K562 (cell line): Measurements from ENCODE around the gene PEX6. TPM values are rescaled to one million over a fixed set of nuclear protein-coding genes. Genes with fewer than 3 reads are reported as not detected.

ENCODE experiments used
- ATAC-seq: fragments of 200-7000 bp; cut with Tn5 transposase; 3 replicates; pipeline ENCODE4 v1.9.1; 2020; ENCODE audit warnings: moderate library complexity
- BruUV-seq: library from RNA; stranded (reverse); fragments of 400-500 nt; replicated peaks from 2 replicates; lab custom pipeline; 2021; lab: Mats Ljungman, UMichigan
- CTCF ChIA-PET: fragments of 300-600 bp; formaldehyde crosslinking; extraction: SDS; loops from one replicate; lab custom pipeline; 2021; ENCODE audit warnings: low intra/inter-chr PET ratio; lab: Yijun Ruan, JAX
- POLR2A ChIA-PET: fragments of 300-600, 350-650 bp; sonication (Branson Sonifier 250); formaldehyde crosslinking; extraction: SDS; loops from one replicate; lab custom pipeline; 2021; ENCODE audit warnings: antibody characterized with exemption, inconsistent platforms; lab: Yijun Ruan, JAX
- DNase-seq, 4 experiments: peaks; one replicate each; pipeline versions ENCODE4 v3.0.0 to v3.0.0-alpha.2; 2011 to 2018; ENCODE audit warnings: low spot score in 3 of 4, mixed read lengths in 3 of 4; ENCODE audit errors: extremely low read depth in 1 of 4
- FAIRE-seq: peaks from 2 replicates; lab custom pipeline; 2011; peaks lifted over from hg19 to GRCh38; lab: Jason Lieb, UNC
- H2AFZ ChIP-seq: 2 replicates; pipeline ENCODE4 v1.6.0; 2011; ENCODE audit warnings: low read depth, low read length, control low read depth, inconsistent platforms
- H3K27ac ChIP-seq: fragments of 200-600 bp; 3 replicates; pipeline ENCODE4 v1.8.0; 2011; ENCODE audit warnings: low read depth, mild to moderate bottlenecking, control low read depth, inconsistent platforms, low read length, moderate library complexity, mixed read lengths; ENCODE audit errors: extremely low read depth
- H3K27me3 ChIP-seq, 2 experiments: fragments of 300-600 bp in 1 of 2; 2 replicates in 1 of 2; 3 replicates in 1 of 2; pipeline versions ENCODE4 v1.6.0 to v1.8.0; 2011; ENCODE audit warnings: inconsistent platforms in 2 of 2, low read length in 2 of 2, mild to moderate bottlenecking in 1 of 2, mixed read lengths in 1 of 2, moderate library complexity in 1 of 2; ENCODE audit not compliant: control insufficient read depth in 2 of 2, insufficient read depth in 2 of 2
- H3K36me3 ChIP-seq: fragments of 300-600 bp; 3 replicates; pipeline ENCODE4 v1.8.0; 2011; ENCODE audit warnings: mild to moderate bottlenecking, low read length, inconsistent platforms; ENCODE audit not compliant: control insufficient read depth, insufficient read depth
- H3K4me1 ChIP-seq, 2 experiments: fragments of 200-600 bp in 1 of 2; replicated peaks in 1 of 2; 2 replicates in 1 of 2; 3 replicates in 1 of 2; pipeline versions ENCODE4 v1.5.1 to v1.8.0; 2011; ENCODE audit warnings: inconsistent platforms in 2 of 2, low read length in 2 of 2, mild to moderate bottlenecking in 1 of 2, mixed read lengths in 1 of 2, moderate library complexity in 1 of 2; ENCODE audit not compliant: control insufficient read depth in 2 of 2, insufficient read depth in 2 of 2
- H3K4me2 ChIP-seq: 2 replicates; pipeline ENCODE4 v1.6.1; 2011; ENCODE audit warnings: low read length, control low read depth, inconsistent platforms, mixed read lengths; ENCODE audit not compliant: insufficient read depth
- H3K4me3 ChIP-seq: fragments of 200-600 bp; sonication (generic), shearing (Covaris generic); 2 replicates; pipeline ENCODE4 v1.5.1; 2016; ENCODE audit warnings: control low read depth, inconsistent platforms
- H3K79me2 ChIP-seq: fragments of 200-600 bp; 3 replicates; pipeline ENCODE4 v1.8.0; 2011; ENCODE audit warnings: low read length, inconsistent platforms; ENCODE audit not compliant: control insufficient read depth, insufficient read depth
- H3K9ac ChIP-seq, 2 experiments: 2 replicates each; pipeline versions ENCODE4 v1.6.0 to v1.6.1; 2011; ENCODE audit warnings: low read depth in 2 of 2, low read length in 2 of 2, control low read depth in 1 of 2, inconsistent platforms in 1 of 2, mild to moderate bottlenecking in 1 of 2, mixed read lengths in 1 of 2; ENCODE audit not compliant: insufficient read depth in 1 of 2
- H3K9me1 ChIP-seq: one replicate; pipeline ENCODE4 v1.6.0; 2011; ENCODE audit warnings: inconsistent platforms, mild to moderate bottlenecking, low read length, moderate library complexity; ENCODE audit not compliant: control insufficient read depth, insufficient read depth
- H3K9me3 ChIP-seq: replicated peaks from 2 replicates; pipeline ENCODE4 v1.5.1; 2011; ENCODE audit warnings: low read depth, low read length, inconsistent platforms; ENCODE audit not compliant: control insufficient read depth, insufficient read depth
- H4K20me1 ChIP-seq: replicated peaks from 2 replicates; pipeline ENCODE4 v1.6.1; 2011; ENCODE audit warnings: low read length, inconsistent platforms, mixed read lengths; ENCODE audit not compliant: control insufficient read depth, insufficient read depth
- ADNP ChIP-seq: fragments of 200-800 bp; sonication (Bioruptor generic); IDR thresholded peaks from 2 replicates; pipeline ENCODE4 v1.6.1; 2016; ENCODE audit warnings: missing genetic modification characterization, missing compliant biosample characterization
- C11orf30 ChIP-seq: fragments of 450-650 bp; IDR thresholded peaks from 2 replicates; pipeline ENCODE4 v1.6.1; 2016; ENCODE audit warnings: low read depth, mild to moderate bottlenecking
- CBX2 ChIP-seq: fragments of 200-600 bp; sonication (generic); IDR thresholded peaks from one replicate; pipeline ENCODE4 v1.6.1; 2012; ENCODE audit warnings: mild to moderate bottlenecking, low read length, inconsistent platforms; ENCODE audit not compliant: insufficient read depth, poor library complexity, severe bottlenecking
- CEBPG ChIP-seq, 3 experiments: fragments of 200-800 bp in 1 of 3; sonication (Bioruptor generic) in 1 of 3; sonication (generic) in 1 of 3; formaldehyde crosslinking in 1 of 3; IDR thresholded peaks in 2 of 3; conservative IDR thresholded peaks in 1 of 3; 2 replicates each; pipeline versions ENCODE4 v1.6.1 to v1.8.0; 2016 to 2022; ENCODE audit warnings: missing compliant biosample characterization in 2 of 3, missing genetic modification characterization in 2 of 3, mild to moderate bottlenecking in 1 of 3, missing genetic modification reagents in 1 of 3
- PRDM10 ChIP-seq: fragments of 450-650 bp; IDR thresholded peaks from 2 replicates; pipeline ENCODE4 v1.6.1; 2018; ENCODE audit not compliant: partially characterized antibody
- RBM25 ChIP-seq: fragments of 200-400 bp; formaldehyde crosslinking; IDR thresholded peaks from 2 replicates; pipeline ENCODE4 v1.6.1; 2018; ENCODE audit warnings: low read length, low read depth, moderate library complexity; ENCODE audit not compliant: severe bottlenecking
- RCOR1 ChIP-seq, 2 experiments: IDR thresholded peaks; 2 replicates each; pipeline ENCODE4 v1.6.1; 2012; ENCODE audit warnings: low read depth in 2 of 2, low read length in 2 of 2, borderline replicate concordance in 1 of 2, improper control_type of control experiment in 1 of 2
- SREBF1 ChIP-seq: fragments of 150-350 bp; IDR thresholded peaks from 2 replicates; pipeline ENCODE4 v1.6.1; 2014; ENCODE audit warnings: antibody characterized with exemption, low read depth, low read length, borderline replicate concordance
- ZNF518B ChIP-seq: fragments of 250-450 bp; sonication (Bioruptor Pico); IDR thresholded peaks from 2 replicates; pipeline ENCODE4 v1.5.0; 2021; ENCODE audit warnings: mild to moderate bottlenecking, moderate library complexity
- ZNF589 ChIP-seq: fragments of 200-800 bp; sonication (Bioruptor generic); IDR thresholded peaks from 2 replicates; pipeline ENCODE4 v1.6.1; 2016; ENCODE audit warnings: low read depth, missing genetic modification characterization, missing compliant biosample characterization
- WGBS: fragments of 100-300 bp; shearing (Covaris generic); methylation state at CpG from one replicate; pipeline ENCODE4 v1.1.6; 2016; ENCODE audit warnings: low coverage, mixed read lengths; ENCODE audit not compliant: insufficient coverage; ENCODE audit errors: missing lambda C conversion rate; 5-methylcytosine and 5-hydroxymethylcytosine counted together
- in situ Hi-C: fragments of 300-500 bp; cut with MboI; formaldehyde crosslinking; loops from 4 replicates; pipeline ENCODE4 v1.15.0; 2018; ENCODE audit warnings: inconsistent platforms, mixed read lengths
- intact Hi-C: fragments of 100-400 bp; cut with micrococcal nuclease; formaldehyde crosslinking; loops from 2 replicates; pipeline ENCODE4 v1.14.2; 2022
- polyA plus RNA-seq, 8 experiments: library from polyadenylated mRNA; depleted of rRNA in 4 of 8; stranded (reverse) in 5 of 8; unstranded in 3 of 8; fragments of >200 nt; fragmentation: Nextera tagmentation in 2 of 8; fragmentation: Illumina TruSeq in 1 of 8; extraction: Ambion mirVana in 2 of 8; extraction: Trizol in 1 of 8; gene quantifications; 2 replicates each; pipeline versions ENCODE4 v1.2.1 to v1.2.3, GENCODE V29; 2011 to 2014; ENCODE audit warnings: inconsistent platforms in 1 of 8, missing spikeins in 1 of 8
- total RNA-seq, 7 experiments: library from RNA; depleted of rRNA in 6 of 7; stranded (reverse); fragments of >200 nt in 6 of 7; fragmentation: Illumina TruSeq in 2 of 7; extraction: Trizol in 2 of 7; gene quantifications; 2 replicates each; pipeline versions ENCODE4 v1.2.1 to v1.2.3, GENCODE V29; 2011 to 2021; ENCODE audit warnings: low replicate concordance in 1 of 7
- TF ChIP-seq, protein P1 (sequence below): sonication (generic); formaldehyde crosslinking; IDR thresholded peaks from 2 replicates; pipeline ENCODE4 v1.8.1; 2022; ENCODE audit warnings: missing genetic modification reagents

Gene PEX6
- total and polyA plus RNA-seq, 9 of the 15 experiments (the other 6 are each of a cell fraction or from before 2014, with no cell fraction given) = 0.17 to 20.8 (median 6.9) TPM

- in situ Hi-C loops (no loop called here), intact Hi-C loops (no loop called here)
- H3K4me2 ChIP-seq = peak overlapping the region; percentile 22; the same call in 1 of the 2 replicates
- WGBS = 3% methylated on average over 2 of the region's 2 CpGs
- ATAC-seq (peak; percentile 14; the same call in 1 of the 3 replicates), FAIRE-seq (peak; percentile 44), DNase-seq (peak in 2 of 4 experiments; percentile 48 to 49)
- no peaks in the 10 kb centered on the region for H3K79me2 ChIP-seq
- BruUV-seq = no TSS peak
- peak overlapping the region; percentile 3 to 81; a peak in 2 of 4 replicates for H3K9ac ChIP-seq
- no peak overlapping the region for H3K4me3 ChIP-seq
- H3K36me3 ChIP-seq = no peaks in the 10 kb centered on the region
- peaks cover 16 to 19% of the 10 kb centered on the region in 2 experiments; a peak in 4 of 5 replicates for H3K4me1 ChIP-seq
- CTCF ChIA-PET = no interaction called here
- no peaks in the 10 kb centered on the region for H4K20me1 ChIP-seq
- no peaks in the 10 kb centered on the region for H3K9me3 ChIP-seq
- H3K27me3 ChIP-seq = no peaks in the 10 kb centered on the region
- H3K9me1 ChIP-seq = no peaks in the 10 kb centered on the region
- POLR2A ChIA-PET = interaction anchor here (0.6 kb wide), 1 partner anchor 43 kb away, joined by 3 read pairs; no protein-coding TSS in a partner anchor
- peak overlapping the region; percentile 47 for H2AFZ ChIP-seq
- H3K27ac ChIP-seq = no peak overlapping the region
- TF ChIP-seq ZNF589 (CRISPR knock-in tag) (no peak), ADNP (peak; percentile 76), C11orf30 (peak; percentile 71), ZNF518B (CRISPR knock-in tag) (no peak), CEBPG (CRISPR knock-in tag; IDR thresholded peaks at IDR 0.05) (0 out of 2 replicates have a peak, but pooled peaks have one; percentile 20), CEBPG (tag; conservative IDR thresholded peaks at IDR 0.05 in 1 of 2, IDR thresholded peaks at IDR 0.05 in 1 of 2) (peak; percentile 45 to 65; a peak in 3 of 4 replicates), RBM25 (peak; percentile 86), SREBF1 (no peak), RCOR1 (IDR thresholded peaks at IDR 0.05; ENCODE audit: borderline replicate concordance in 1 of 2, low read depth in 2 of 2, low read length in 2 of 2) (peak in 1 of 2 experiments; percentile 42; a peak in 1 of 4 replicates), PRDM10 (peak; percentile 49), CBX2 (no peak)
- TF ChIP-seq, protein P1, sequence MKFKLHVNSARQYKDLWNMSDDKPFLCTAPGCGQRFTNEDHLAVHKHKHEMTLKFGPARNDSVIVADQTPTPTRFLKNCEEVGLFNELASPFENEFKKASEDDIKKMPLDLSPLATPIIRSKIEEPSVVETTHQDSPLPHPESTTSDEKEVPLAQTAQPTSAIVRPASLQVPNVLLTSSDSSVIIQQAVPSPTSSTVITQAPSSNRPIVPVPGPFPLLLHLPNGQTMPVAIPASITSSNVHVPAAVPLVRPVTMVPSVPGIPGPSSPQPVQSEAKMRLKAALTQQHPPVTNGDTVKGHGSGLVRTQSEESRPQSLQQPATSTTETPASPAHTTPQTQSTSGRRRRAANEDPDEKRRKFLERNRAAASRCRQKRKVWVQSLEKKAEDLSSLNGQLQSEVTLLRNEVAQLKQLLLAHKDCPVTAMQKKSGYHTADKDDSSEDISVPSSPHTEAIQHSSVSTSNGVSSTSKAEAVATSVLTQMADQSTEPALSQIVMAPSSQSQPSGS = no peak
Observed at GRCh38 chr6:42923666-42924065, 55.3 kb downstream of the PEX6 start.
